ENCODE results near the gene GSTT2.
"Not testable (repeated sequence)": the region's sequence is repeated elsewhere in the genome, so short reads cannot be mapped to it uniquely, and the experiment has no call there.

Gene GSTT2

GRCh38 chr22:23979557-23980240 lies at the start of gene GSTT2:
GSTT2 (plus strand) TSS chr22:23980134.
- not testable (repeated sequence) for DNase-seq (ENCODE audit: low spot score)

- no peak for DNase-seq (ENCODE audit: low spot score)
These were observed 41.5 kb upstream of the GSTT2 start for GRCh38 chr22:23938328-23939016.

GRCh38 chr22:23939017-23939357 lies 40.9 kb upstream of the GSTT2 start:
- DNase-seq (ENCODE audit: low spot score), result no peak

- not testable (repeated sequence) for DNase-seq (ENCODE audit: low spot score)
These were observed 39.8 kb upstream of the GSTT2 start for GRCh38 chr22:23940166-23940565.

- DNase-seq (ENCODE audit: low spot score), result not testable (repeated sequence)
These were observed 32.5 kb upstream of the GSTT2 start for GRCh38 chr22:23947391-23947790.

- DNase-seq (ENCODE audit: low spot score), result not testable (repeated sequence)
These were observed 30.2 kb upstream of the GSTT2 start for GRCh38 chr22:23949764-23950163.

GRCh38 chr22:23951383-23951782 lies 28.6 kb upstream of the GSTT2 start:
- DNase-seq (ENCODE audit: low spot score), result not testable (repeated sequence)

- DNase-seq (ENCODE audit: low spot score), result not testable (repeated sequence)
These were observed 27.0 kb upstream of the GSTT2 start for GRCh38 chr22:23952794-23953405.

GRCh38 chr22:23953485-23953884 lies 26.4 kb upstream of the GSTT2 start:
- not testable (repeated sequence) for DNase-seq (ENCODE audit: low spot score)

GRCh38 chr22:23954193-23954990 lies 25.5 kb upstream of the GSTT2 start:
- not testable (repeated sequence) for DNase-seq (ENCODE audit: low spot score)

GRCh38 chr22:23954991-23955305 lies 25.0 kb upstream of the GSTT2 start:
- DNase-seq (ENCODE audit: low spot score), result not testable (repeated sequence)

- not testable (repeated sequence) for DNase-seq (ENCODE audit: low spot score)
These were observed 24.0 kb upstream of the GSTT2 start for GRCh38 chr22:23955886-23956285.

GRCh38 chr22:23956301-23956900 lies 23.5 kb upstream of the GSTT2 start:
- peak; percentile 42 for DNase-seq (ENCODE audit: low spot score)

- DNase-seq (ENCODE audit: low spot score), result not testable (repeated sequence)
These were observed 18.7 kb upstream of the GSTT2 start, which contains the start of gene GSTT2B for GRCh38 chr22:23961084-23961771. GSTT2B (minus strand) TSS chr22:23961195; CDS start chr22:23961131, 64 bp downstream.

- DNase-seq (ENCODE audit: low spot score), result not testable (repeated sequence)
These were observed 13.8 kb upstream of the GSTT2 start for GRCh38 chr22:23966094-23966493.

GRCh38 chr22:23966568-23966967 lies 13.4 kb upstream of the GSTT2 start, which contains the start of gene DDTL:
DDTL (plus strand) TSS chr22:23966888; CDS start chr22:23966915, 27 bp downstream.
- DNase-seq (ENCODE audit: low spot score), result not testable (repeated sequence)

- no peak for DNase-seq (ENCODE audit: low spot score)
These were observed 10.9 kb upstream of the GSTT2 start for GRCh38 chr22:23969071-23969470.

- DNase-seq (ENCODE audit: low spot score), result no peak
These were observed 9.7 kb upstream of the GSTT2 start for GRCh38 chr22:23970201-23970641.

GRCh38 chr22:23970816-23971486 lies 9.0 kb upstream of the GSTT2 start:
- no peak for DNase-seq (ENCODE audit: low spot score)

GRCh38 chr22:23971927-23972326 lies 8.0 kb upstream of the GSTT2 start:
- not testable (repeated sequence) for DNase-seq (ENCODE audit: low spot score)
